Measurements from ENCODE around the gene CHRNB4. TPM values are rescaled to one million over a fixed set of nuclear protein-coding genes. Genes with fewer than 3 reads are reported as not detected.
A peak's percentile ranks its signal among the peaks of the same experiment; 100 is the strongest.

The CHRNB4 gene
- total RNA-seq, 4 donors from 2014 or later = not detected

DNA sequence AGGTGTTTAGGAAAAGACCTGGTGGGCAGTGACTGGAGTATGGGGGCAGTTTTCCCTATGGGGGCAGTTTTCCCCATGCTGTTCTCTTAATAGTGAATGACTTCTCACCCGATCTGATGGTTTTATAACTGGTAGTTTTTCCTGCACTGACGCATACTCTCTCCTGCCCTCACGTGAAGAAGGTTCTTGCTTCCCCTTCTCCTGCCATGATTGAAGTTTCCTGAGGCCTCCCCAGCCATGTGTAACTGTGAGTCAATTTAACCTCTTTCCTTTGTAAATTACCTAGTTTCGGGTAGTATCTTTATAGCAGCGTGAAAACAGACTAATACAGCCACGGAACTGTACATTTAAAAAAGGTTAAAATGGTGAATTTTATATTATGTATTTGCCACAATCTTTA lies 25.0 kb upstream of the CHRNB4 start:
- H3K27me3 ChIP-seq = no peaks in the 10 kb centered on the region
- DNase-seq = no peak
- no peaks in the 10 kb centered on the region for H3K36me3 ChIP-seq
- no peak overlapping the region for H3K27ac ChIP-seq
- intact Hi-C loops (cut with DNase I) = no loop called here
- no peaks in the 10 kb centered on the region for H3K9me3 ChIP-seq
- H3K4me1 ChIP-seq = peaks cover 3 to 5% of the 10 kb centered on the region in 2 donors
- 89 to 93% methylated on average over 6 of the region's 6 CpGs for WGBS, 2 donors
- no peak overlapping the region for H3K4me3 ChIP-seq (replicated peaks in 1 of 3)
- TF ChIP-seq, protein P1, sequence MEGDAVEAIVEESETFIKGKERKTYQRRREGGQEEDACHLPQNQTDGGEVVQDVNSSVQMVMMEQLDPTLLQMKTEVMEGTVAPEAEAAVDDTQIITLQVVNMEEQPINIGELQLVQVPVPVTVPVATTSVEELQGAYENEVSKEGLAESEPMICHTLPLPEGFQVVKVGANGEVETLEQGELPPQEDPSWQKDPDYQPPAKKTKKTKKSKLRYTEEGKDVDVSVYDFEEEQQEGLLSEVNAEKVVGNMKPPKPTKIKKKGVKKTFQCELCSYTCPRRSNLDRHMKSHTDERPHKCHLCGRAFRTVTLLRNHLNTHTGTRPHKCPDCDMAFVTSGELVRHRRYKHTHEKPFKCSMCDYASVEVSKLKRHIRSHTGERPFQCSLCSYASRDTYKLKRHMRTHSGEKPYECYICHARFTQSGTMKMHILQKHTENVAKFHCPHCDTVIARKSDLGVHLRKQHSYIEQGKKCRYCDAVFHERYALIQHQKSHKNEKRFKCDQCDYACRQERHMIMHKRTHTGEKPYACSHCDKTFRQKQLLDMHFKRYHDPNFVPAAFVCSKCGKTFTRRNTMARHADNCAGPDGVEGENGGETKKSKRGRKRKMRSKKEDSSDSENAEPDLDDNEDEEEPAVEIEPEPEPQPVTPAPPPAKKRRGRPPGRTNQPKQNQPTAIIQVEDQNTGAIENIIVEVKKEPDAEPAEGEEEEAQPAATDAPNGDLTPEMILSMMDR (IDR thresholded peaks at IDR 0.05) = no peak
- no peak for TF ChIP-seq POLR2A (IDR thresholded peaks at IDR 0.05)

DNA sequence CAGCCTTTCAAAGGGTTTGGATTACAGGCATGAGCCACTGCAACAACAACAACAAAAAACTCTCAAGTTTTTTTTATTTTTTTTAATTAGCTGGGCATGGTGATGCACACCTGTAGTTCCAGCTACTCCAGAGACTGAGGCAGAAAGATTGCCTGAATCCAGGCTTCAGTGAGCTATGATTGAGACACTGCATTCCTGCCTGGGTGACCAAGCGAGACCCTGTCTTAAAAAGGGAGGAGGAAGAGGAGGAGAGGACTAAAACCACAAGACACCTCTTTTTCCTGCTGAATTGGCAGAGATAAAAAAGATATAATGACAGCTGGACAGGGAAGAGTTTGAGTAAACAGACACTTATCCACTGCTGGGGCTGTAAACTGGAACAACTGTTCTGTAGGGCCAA lies 22.7 kb upstream of the CHRNB4 start:
- 27 to 45% methylated on average over 1 of the region's 1 CpG for WGBS, 2 donors
- intact Hi-C loops (cut with DNase I) = no loop called here
- Histone ChIP-seq H3K4me1 (peaks cover 3 to 5% of the 10 kb centered on the region in 2 donors), H3K27me3 (no peaks in the 10 kb centered on the region), H3K9me3 (no peaks in the 10 kb centered on the region), H3K27ac (no peak overlapping the region), H3K36me3 (no peaks in the 10 kb centered on the region), H3K4me3 (replicated peaks in 1 of 3) (no peak overlapping the region)
- TF ChIP-seq POLR2A (IDR thresholded peaks at IDR 0.05) = no peak
- TF ChIP-seq, protein P1 (IDR thresholded peaks at IDR 0.05) = no peak
- DNase-seq = peak in 1 of 2 donors; percentile 18

DNA sequence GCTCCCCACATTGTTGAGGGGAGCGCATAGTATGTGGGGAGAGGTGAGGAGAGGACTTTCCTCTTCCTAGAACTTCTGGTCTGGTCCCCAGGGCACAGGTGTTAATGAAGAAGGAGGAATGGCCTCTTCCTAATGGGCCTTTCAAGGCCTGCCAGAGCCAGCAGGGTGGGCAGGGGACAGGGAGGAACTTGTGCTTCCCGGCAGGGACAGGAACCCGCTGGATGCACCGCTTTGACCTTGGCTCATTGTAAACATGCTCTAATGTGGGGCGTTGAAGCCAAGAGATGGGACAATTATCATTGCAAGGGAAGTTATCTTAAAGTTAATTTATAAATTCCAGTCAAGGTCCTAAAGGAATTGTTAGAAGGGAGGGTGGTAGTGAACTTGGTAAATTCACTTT lies 21.0 kb upstream of the CHRNB4 start:
- DNase-seq = no peak
- TF ChIP-seq POLR2A (IDR thresholded peaks at IDR 0.05) = no peak
- TF ChIP-seq, protein P1 (IDR thresholded peaks at IDR 0.05) = no peak
- H3K4me3 ChIP-seq (replicated peaks in 1 of 3) = no peak overlapping the region
- peaks cover 3 to 5% of the 10 kb centered on the region in 2 donors for H3K4me1 ChIP-seq
- no peaks in the 10 kb centered on the region for H3K9me3 ChIP-seq
- intact Hi-C loops (cut with DNase I) = no loop called here
- H3K27me3 ChIP-seq = no peaks in the 10 kb centered on the region
- no peak overlapping the region for H3K27ac ChIP-seq
- no peaks in the 10 kb centered on the region for H3K36me3 ChIP-seq
- 82 to 84% methylated on average over 5 of the region's 5 CpGs for WGBS, 2 donors

DNA sequence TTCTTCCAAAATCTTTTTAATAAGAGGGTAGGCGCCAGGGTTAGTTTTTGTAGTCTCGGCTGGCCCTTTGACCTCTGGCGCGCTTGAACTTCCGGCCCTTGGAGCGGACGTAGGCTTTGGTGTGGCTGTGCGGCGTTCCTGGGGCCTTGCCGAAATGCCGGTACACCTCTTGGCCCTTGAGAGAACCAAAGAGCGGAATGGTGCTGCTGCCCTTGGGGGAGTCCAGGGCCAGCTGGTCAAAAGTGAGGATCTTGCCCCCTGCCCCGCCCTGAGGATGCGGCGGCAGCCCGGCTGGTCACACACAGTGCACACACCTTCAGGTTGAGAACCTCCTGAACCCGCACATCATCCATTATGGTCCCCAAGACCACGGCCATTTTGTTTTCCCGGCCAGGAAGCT lies 20.0 kb upstream of the CHRNB4 start:
- DNase-seq = no peak
- no peaks in the 10 kb centered on the region for H3K9me3 ChIP-seq
- no peak overlapping the region for H3K4me3 ChIP-seq (replicated peaks in 1 of 3)
- intact Hi-C loops (cut with DNase I) = no loop called here
- H3K36me3 ChIP-seq = no peaks in the 10 kb centered on the region
- WGBS, 2 donors = 97 to 98% methylated on average over 19 of the region's 19 CpGs
- H3K27ac ChIP-seq = no peak overlapping the region
- H3K27me3 ChIP-seq = no peaks in the 10 kb centered on the region
- peaks cover 3 to 5% of the 10 kb centered on the region in 2 donors for H3K4me1 ChIP-seq
- TF ChIP-seq POLR2A (IDR thresholded peaks at IDR 0.05) = no peak

DNA sequence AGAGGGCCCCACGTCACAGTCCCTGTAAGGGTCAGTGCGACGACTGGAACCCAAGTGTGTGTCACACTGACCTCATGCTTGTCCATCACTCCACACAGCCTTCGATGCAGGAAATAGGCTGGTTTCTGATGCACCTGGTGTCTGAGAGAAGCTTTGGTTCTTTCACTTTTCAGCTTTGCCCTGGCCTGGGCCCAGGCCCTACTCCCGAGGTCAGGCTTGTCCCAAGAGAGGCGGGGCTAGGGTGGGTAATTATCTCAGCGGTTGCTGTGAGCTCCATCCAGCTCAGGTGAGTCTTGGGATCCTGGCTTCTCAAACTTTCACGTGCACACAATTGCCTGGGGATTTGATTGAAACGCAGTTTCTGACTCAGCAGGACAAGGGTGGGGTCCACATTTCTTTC lies 19.6 kb upstream of the CHRNB4 start:
- TF ChIP-seq, protein P1 (IDR thresholded peaks at IDR 0.05) = no peak
- intact Hi-C loops (cut with DNase I) = no loop called here
- Histone ChIP-seq H3K36me3 (no peaks in the 10 kb centered on the region), H3K9me3 (no peaks in the 10 kb centered on the region), H3K4me1 (peaks cover 3 to 5% of the 10 kb centered on the region in 2 donors), H3K27me3 (no peaks in the 10 kb centered on the region), H3K27ac (no peak overlapping the region), H3K4me3 (replicated peaks in 1 of 3) (no peak overlapping the region)
- WGBS, 2 donors = 76% methylated on average over 9 of the region's 9 CpGs
- no peak for DNase-seq

DNA sequence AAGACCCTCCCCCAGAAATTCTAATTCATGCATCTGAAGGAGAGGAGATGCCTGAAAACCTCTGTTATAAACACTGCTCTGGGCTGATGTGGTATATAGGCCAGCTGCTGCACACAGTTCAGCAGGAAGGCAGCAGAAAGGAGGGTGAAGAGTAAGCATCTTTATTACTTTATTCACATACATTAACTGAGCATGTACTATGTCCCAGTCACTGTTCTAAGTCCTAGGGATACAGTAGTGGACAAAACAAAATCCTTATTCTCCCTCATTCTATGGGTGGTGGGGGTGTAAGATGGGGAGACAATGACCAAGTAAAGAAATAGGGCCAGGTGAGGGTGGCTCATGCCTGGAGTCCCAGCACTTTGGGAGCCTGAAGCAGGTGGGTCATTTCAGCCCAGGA lies 17.8 kb upstream of the CHRNB4 start:
- no peaks in the 10 kb centered on the region for H3K36me3 ChIP-seq
- no peaks in the 10 kb centered on the region for H3K27me3 ChIP-seq
- no peak for DNase-seq
- H3K4me1 ChIP-seq = peaks cover 3 to 5% of the 10 kb centered on the region in 2 donors
- no peak overlapping the region for H3K27ac ChIP-seq
- intact Hi-C loops (cut with DNase I) = no loop called here
- TF ChIP-seq, protein P1 (IDR thresholded peaks at IDR 0.05) = no peak
- TF ChIP-seq POLR2A (IDR thresholded peaks at IDR 0.05) = no peak
- H3K4me3 ChIP-seq (replicated peaks in 1 of 3) = no peak overlapping the region
- no peaks in the 10 kb centered on the region for H3K9me3 ChIP-seq

All from thyroid gland (tissue), 4 donors.